Measurements from ENCODE around the gene PTPRN2.

- TF ChIP-seq POLR2A (IDR thresholded peaks at IDR 0.05) = no peak
- TF ChIP-seq CTCF (IDR thresholded peaks at IDR 0.05) = no peak
- no peak for TF ChIP-seq POLR2AphosphoS5 (IDR thresholded peaks at IDR 0.05)
Measured at GRCh38 chr7:158549616-158550393, 37.8 kb downstream of the PTPRN2 start.
